Fibroblast of lung (primary cell): Measurements from ENCODE around the gene PLXNA4. TPM values are rescaled to one million over a fixed set of nuclear protein-coding genes. Genes with fewer than 3 reads are reported as not detected.

Source experiments
- DNase-seq, 2 donors: peaks; one replicate each; pipeline versions ENCODE4 v3.0.0 to v3.0.0-alpha.2; 2010; ENCODE audit warnings: low read depth in 2 of 2
- H2AFZ ChIP-seq: 2 replicates; pipeline ENCODE4 v1.5.1; 2012; ENCODE audit warnings: low read length, control low read depth, inconsistent platforms
- H3K27ac ChIP-seq: 2 replicates; pipeline ENCODE4 v1.5.1; 2011; ENCODE audit warnings: low read length, control low read depth; ENCODE audit not compliant: insufficient read depth
- H3K27me3 ChIP-seq: 2 replicates; pipeline ENCODE4 v1.5.1; 2011; ENCODE audit warnings: mild to moderate bottlenecking, low read length; ENCODE audit not compliant: control insufficient read depth, insufficient read depth
- H3K36me3 ChIP-seq: 2 replicates; pipeline ENCODE4 v1.5.1; 2011; ENCODE audit warnings: low read length; ENCODE audit not compliant: control insufficient read depth, insufficient read depth
- H3K4me1 ChIP-seq: 2 replicates; pipeline ENCODE4 v1.5.1; 2011; ENCODE audit warnings: low read length; ENCODE audit not compliant: control insufficient read depth, insufficient read depth; ENCODE audit errors: extremely low read depth
- H3K4me2 ChIP-seq: 2 replicates; pipeline ENCODE4 v1.5.1; 2011; ENCODE audit warnings: low read length, control low read depth; ENCODE audit not compliant: insufficient read depth; ENCODE audit errors: extremely low read depth
- H3K4me3 ChIP-seq, 4 experiments: fragments of 200-600 bp in 1 of 4; sonication (generic) in 1 of 4; replicated peaks in 1 of 4; 2 replicates each; pipeline ENCODE4 v1.5.1; 2011 to 2016; ENCODE audit warnings: low read length in 4 of 4, low read depth in 3 of 4, mild to moderate bottlenecking in 3 of 4, control low read depth in 2 of 4, inconsistent platforms in 1 of 4, mixed read lengths in 1 of 4; ENCODE audit not compliant: insufficient read depth in 1 of 4; ENCODE audit errors: control extremely low read depth in 1 of 4
- H3K79me2 ChIP-seq: 2 replicates; pipeline ENCODE4 v1.5.1; 2012; ENCODE audit warnings: mild to moderate bottlenecking, low read length, inconsistent platforms; ENCODE audit not compliant: control insufficient read depth, insufficient read depth
- H3K9ac ChIP-seq: 2 replicates; pipeline ENCODE4 v1.5.1; 2011; ENCODE audit warnings: mild to moderate bottlenecking, low read length, control low read depth; ENCODE audit not compliant: insufficient read depth
- H3K9me3 ChIP-seq: 2 replicates; pipeline ENCODE4 v1.5.1; 2012; ENCODE audit warnings: low read depth, low read length; ENCODE audit not compliant: control insufficient read depth, insufficient read depth
- H4K20me1 ChIP-seq: 2 replicates; pipeline ENCODE4 v1.5.1; 2011; ENCODE audit warnings: low read length; ENCODE audit not compliant: control insufficient read depth, insufficient read depth; ENCODE audit errors: extremely low read depth
- CTCF ChIP-seq, 2 donors: IDR thresholded peaks in 1 of 2; conservative IDR thresholded peaks in 1 of 2; 1 replicate in 1 of 2; 2 replicates in 1 of 2; pipeline ENCODE4 v1.5.1; 2011 to 2012; ENCODE audit warnings: low read length in 2 of 2, control low read depth in 1 of 2, inconsistent platforms in 1 of 2, low read depth in 1 of 2, mild to moderate bottlenecking in 1 of 2
- EZH2 ChIP-seq: IDR thresholded peaks from 2 replicates; pipeline ENCODE4 v1.5.1; 2012; ENCODE audit warnings: low read length, control low read depth, mild to moderate bottlenecking; ENCODE audit errors: missing control alignments
- polyA plus RNA-seq, 2 donors: library from polyadenylated mRNA; depleted of rRNA in 1 of 2; stranded (reverse) in 1 of 2; unstranded in 1 of 2; fragments of >200 nt; gene quantifications; 2 replicates each; pipeline ENCODE4 v1.2.1, GENCODE V29; 2011 to 2012; ENCODE audit warnings: missing spikeins in 1 of 2
- total RNA-seq: library from RNA; depleted of rRNA; stranded (reverse); fragments of >200 nt; gene quantifications from 2 replicates; pipeline ENCODE4 v1.2.1, GENCODE V29; 2014

PLXNA4 gene
- total and polyA plus RNA-seq, 2 donors (not counting 1 experiment from before 2014, with no cell fraction given): 1.2 to 1.5 TPM

DNA sequence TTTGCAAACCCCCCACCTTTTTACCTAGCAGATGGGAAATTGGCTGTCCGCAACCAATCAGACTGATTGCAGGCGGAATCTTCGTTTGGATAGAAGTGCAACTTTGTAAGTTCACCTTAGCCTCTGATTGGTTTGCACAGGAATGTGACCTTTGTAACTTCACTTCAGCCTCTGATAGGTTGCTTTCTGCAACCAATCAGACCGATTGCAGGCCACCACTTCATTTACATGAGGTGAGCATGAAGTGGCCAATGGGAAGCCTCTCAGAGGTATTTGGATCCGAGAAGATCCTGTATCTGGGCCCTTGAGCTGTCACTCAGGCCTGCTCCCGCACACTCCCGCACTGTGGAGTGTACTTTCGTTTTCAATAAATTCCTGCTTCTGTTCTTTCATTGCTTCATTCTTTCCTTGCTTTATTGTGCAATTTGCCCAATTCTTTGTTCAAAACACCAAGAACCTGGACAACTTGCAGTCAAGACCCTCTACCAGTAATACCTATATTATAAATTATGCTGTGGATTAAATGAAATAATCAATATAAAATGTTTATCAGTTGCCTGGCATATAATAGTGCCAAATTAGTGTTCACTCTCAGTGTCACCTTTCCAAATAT is 491.4 kb downstream of the PLXNA4 start:
- no peak overlapping the region for H3K9ac ChIP-seq
- no peaks in the 10 kb centered on the region for H3K79me2 ChIP-seq
- no peaks in the 10 kb centered on the region for H3K27me3 ChIP-seq
- DNase-seq: no peak
- H3K36me3 ChIP-seq: no peaks in the 10 kb centered on the region
- no peak overlapping the region for H3K4me2 ChIP-seq
- no peaks in the 10 kb centered on the region for H3K9me3 ChIP-seq
- no peaks in the 10 kb centered on the region for H3K4me1 ChIP-seq
- no peak overlapping the region for H2AFZ ChIP-seq
- no peak overlapping the region for H3K27ac ChIP-seq
- H4K20me1 ChIP-seq: no peaks in the 10 kb centered on the region
- TF ChIP-seq CTCF (conservative IDR thresholded peaks at IDR 0.05 in 1 of 2, IDR thresholded peaks at IDR 0.05 in 1 of 2; ENCODE audit: low read depth in 1 of 2, low read length in 2 of 2) (no peak), EZH2 (no peak)
- no peak overlapping the region for H3K4me3 ChIP-seq

DNA sequence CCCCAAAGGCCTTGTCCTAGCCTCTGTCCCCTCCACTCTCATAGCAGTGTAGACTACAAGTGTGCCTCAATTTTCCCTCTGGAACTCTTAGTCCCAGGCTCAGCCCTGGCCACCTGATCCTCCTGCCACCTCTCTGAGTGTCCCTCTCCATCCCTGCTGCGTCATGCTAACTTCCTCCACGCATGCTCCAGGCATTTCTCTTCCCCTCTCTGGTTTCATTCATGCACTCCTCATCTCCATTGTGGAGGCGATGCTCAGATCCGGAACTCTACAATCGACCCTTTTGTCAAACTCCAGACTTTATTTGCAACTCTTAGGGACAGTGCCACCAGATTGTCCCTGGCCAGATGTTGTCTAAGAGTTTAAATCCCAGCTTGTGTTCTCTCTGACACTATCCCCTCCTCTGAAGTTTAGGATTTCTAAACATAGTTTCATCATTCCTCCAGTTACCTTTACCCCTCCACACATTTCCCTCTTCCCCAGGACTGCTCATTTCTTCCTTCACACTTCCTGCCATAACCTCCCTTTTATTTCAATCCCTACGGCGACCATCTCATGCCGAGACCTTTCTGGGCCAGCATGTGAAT is 492.6 kb downstream of the PLXNA4 start:
- H3K79me2 ChIP-seq: no peaks in the 10 kb centered on the region
- H3K9me3 ChIP-seq: no peaks in the 10 kb centered on the region
- H2AFZ ChIP-seq: no peak overlapping the region
- no peak for DNase-seq
- no peak overlapping the region for H3K4me3 ChIP-seq
- no peaks in the 10 kb centered on the region for H3K4me1 ChIP-seq
- H3K4me2 ChIP-seq: no peak overlapping the region
- no peak overlapping the region for H3K27ac ChIP-seq
- no peaks in the 10 kb centered on the region for H3K27me3 ChIP-seq
- TF ChIP-seq CTCF (conservative IDR thresholded peaks at IDR 0.05 in 1 of 2, IDR thresholded peaks at IDR 0.05 in 1 of 2; ENCODE audit: low read depth in 1 of 2, low read length in 2 of 2) (no peak), EZH2 (no peak)
- H3K9ac ChIP-seq: no peak overlapping the region
- no peaks in the 10 kb centered on the region for H4K20me1 ChIP-seq
- no peaks in the 10 kb centered on the region for H3K36me3 ChIP-seq

DNA sequence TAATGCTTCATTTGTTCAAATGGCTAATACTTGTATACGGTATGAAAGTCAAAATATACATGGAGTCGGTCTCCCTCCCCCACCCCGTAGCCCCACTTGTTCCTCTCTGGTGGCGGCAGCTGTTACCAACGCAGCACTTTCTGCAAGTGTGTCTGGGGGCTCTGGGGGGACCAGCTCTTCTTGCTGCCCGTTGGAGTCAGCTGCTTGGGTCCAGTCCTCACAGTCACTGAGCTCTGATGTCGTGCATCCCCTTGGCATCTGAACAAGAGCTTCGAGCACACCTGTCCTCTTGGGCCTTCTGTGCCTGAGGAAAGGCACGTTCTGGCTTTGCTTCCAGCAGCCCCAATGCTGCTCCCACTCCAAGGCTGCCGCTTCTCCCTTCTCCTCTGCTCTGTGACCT is 493.1 kb downstream of the PLXNA4 start:
- H3K79me2 ChIP-seq: no peaks in the 10 kb centered on the region
- no peak overlapping the region for H3K9ac ChIP-seq
- H3K36me3 ChIP-seq: no peaks in the 10 kb centered on the region
- H3K4me1 ChIP-seq: no peaks in the 10 kb centered on the region
- H3K27ac ChIP-seq: no peak overlapping the region
- H2AFZ ChIP-seq: no peak overlapping the region
- no peak for DNase-seq
- no peak overlapping the region for H3K4me2 ChIP-seq
- H3K9me3 ChIP-seq: no peaks in the 10 kb centered on the region
- no peaks in the 10 kb centered on the region for H3K27me3 ChIP-seq
- no peaks in the 10 kb centered on the region for H4K20me1 ChIP-seq
- no peak for TF ChIP-seq CTCF (conservative IDR thresholded peaks at IDR 0.05 in 1 of 2, IDR thresholded peaks at IDR 0.05 in 1 of 2; ENCODE audit: low read depth in 1 of 2, low read length in 2 of 2)
- TF ChIP-seq EZH2: no peak
- no peak overlapping the region for H3K4me3 ChIP-seq
